Hematopoietic multipotent progenitor cell treated with erythropoietin and hydrocortisone succinate and interleukin-3 and kit ligand, for 17 days (in vitro differentiated cells): ENCODE data around the gene ESPN.

ENCODE experiments used
- DNase-seq: peaks from one replicate; pipeline ENCODE4 v3.0.0-alpha.2; 2015; ENCODE audit warnings: low spot score

ESPN gene

GRCh38 chr1:6409733-6410132, 14.8 kb upstream of the ESPN start:
- DNase-seq = no peak

DNA sequence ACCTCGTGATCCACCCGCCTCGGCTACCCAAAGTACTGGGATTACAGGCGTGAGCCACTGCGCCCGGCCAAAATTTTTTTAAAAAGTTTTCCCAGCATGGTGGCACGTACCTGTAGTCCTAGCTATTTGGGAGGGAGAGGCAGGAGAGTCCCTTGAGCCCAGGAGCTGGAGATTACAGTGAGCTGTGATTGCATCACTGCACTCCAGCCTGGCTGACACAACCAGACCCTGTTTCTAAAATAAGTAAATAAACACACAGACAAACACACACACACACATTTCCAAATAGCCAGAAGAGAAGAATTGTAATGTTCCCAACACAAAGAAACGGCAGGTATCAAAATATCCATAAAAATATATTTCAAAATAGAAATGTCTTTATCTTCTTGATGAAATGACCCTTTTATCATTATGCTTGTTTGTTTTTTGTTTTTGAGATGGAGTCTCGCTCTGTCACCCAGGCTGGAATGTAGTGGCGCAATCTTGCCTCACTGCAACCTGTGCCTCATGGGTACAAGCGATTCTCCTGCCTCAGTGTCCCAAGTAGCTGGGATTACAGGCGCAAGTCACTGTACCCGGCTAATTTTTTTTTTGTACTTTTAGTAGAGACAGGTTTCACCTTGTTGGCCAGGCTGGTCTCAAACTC, 14.2 kb upstream of the ESPN start:
- DNase-seq = no peak

GRCh38 chr1:6412896-6413295, 11.7 kb upstream of the ESPN start:
- no peak for DNase-seq

GRCh38 chr1:6414443-6414844, 10.1 kb upstream of the ESPN start:
- DNase-seq = no peak

DNA sequence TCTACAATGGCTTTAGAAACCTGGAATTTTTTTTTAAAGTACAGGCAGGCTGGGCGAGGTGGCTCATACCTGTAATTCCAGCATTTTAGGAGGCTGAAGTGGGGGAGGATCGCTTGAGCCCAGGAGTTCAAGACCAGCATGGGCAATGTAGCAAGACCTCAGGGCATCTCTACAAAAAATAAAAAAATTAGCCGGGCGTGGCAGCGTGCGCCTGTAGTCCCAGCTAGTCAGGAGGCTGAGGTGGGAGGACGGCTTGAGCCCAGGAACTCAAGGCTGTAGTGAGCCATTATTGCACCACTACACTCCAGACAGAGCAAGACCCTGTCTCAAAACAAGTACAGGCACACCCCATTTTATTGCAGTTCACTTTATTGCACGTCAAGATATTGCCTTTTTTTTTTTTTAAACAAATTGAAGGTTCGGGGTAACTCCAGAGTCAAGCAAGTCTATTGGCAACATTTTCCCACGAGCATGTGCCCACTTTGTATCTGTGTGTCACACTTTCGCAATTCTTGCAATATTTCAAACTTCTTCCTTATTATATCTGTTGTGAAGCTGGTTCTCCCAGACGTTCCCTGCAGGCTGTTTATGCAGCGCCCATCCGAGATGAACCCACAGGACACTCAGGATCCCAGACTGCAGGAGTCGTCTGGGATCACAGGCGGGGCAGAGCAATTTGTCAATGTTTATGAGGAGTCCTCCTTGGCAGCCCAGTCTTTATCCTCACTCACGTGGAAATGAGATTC, 9.5 kb upstream of the ESPN start:
- no peak for DNase-seq

GRCh38 chr1:6416295-6416656, 8.3 kb upstream of the ESPN start:
- no peak for DNase-seq

DNA sequence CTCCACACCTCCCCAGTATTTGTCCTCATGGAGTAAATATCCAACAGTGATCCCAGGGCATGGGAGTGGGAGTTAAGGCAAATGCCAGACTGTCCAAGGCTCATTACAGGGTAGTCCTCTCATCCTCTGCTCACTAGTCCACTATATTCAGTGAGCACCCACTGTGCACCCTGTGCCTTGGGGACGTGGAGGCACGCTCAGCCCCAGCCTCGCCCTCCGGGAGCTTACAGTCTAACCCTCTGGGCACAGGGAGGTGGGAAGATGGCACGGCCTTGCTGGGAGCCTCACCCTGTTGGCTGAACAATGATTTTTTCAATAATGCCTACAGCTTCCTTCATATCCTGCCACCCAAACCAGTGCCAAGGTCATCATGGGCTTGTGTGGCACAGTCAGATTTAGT, 7.7 kb upstream of the ESPN start:
- DNase-seq = no peak

- no peak for DNase-seq
These were observed 6.5 kb upstream of the ESPN start for GRCh38 chr1:6417961-6418667.

DNA sequence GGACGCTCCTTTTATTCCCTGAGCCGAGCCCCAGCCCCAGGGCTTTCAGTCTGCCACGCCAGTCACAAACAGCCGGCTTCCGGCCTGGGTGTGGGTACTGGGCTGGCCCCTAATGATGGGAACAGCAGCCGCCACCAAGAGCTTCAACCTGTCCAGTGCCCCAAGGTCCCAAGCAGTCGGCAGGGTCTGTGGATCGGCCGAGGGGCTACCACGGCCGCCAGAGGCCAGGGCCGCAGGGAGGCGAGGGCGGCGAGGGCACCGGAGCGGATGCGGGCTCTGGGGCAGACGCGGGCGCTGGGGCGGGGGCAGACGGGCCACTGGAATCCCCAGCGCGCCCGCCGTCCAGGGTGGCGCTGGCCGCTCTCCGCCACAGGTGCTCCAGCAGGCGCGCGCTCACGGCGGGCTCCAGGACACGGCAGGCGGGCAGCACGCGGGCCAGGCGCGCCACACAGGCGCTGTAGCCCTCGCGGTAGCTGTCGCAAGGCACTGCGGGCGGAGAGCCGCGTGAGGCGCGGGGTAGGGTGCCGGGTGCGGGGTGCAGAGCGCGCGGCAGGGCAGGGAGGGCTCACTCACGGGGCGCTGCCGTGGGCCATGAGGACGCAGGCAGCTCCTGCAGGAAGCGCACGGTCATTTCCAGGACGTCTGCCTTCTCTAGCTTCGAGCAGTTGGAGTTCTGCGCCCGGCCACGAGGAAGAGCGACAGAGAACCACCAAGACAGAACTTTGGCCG, 5.7 kb upstream of the ESPN start:
- no peak for DNase-seq

GRCh38 chr1:6419397-6419803, 5.2 kb upstream of the ESPN start:
- no peak for DNase-seq

DNA sequence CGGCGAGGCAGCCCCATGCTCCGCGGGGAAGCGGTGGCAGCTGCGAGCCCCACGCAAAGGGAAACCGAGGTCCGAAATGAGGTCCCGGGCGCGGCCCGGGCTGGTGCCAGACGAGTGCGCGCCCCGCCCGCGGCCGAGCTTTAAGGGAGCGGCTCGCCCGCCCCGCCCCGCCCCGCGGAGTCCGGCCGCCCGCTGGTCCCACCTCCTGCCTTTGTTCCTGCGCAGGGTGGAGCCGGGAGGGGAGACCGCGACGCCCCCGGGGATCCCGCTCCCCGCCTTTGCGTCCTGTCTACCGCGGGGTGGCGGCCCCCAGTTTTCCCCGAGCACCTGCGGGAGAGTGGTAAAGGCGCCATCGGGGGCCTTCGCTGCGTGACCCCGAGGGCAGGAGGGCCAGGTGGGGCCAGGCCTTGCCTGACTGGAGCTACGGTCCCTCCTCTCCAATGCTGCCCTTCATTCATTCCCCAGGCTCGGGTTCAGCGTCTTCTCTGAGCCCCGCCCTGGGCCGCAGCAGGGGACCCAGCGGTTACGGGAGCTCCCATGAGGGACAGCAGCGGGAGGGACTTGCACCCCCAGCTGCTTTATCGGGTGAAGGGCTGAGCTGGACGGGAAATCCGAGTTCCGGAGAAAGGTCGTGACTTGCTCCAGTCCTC, 4.6 kb upstream of the ESPN start, which contains the start of gene HES2:
HES2 (minus strand) TSS at position 116 of the 650 bp plus-strand sequence; CDS start at position 17, 99 bp downstream.
- DNase-seq = no peak

DNA sequence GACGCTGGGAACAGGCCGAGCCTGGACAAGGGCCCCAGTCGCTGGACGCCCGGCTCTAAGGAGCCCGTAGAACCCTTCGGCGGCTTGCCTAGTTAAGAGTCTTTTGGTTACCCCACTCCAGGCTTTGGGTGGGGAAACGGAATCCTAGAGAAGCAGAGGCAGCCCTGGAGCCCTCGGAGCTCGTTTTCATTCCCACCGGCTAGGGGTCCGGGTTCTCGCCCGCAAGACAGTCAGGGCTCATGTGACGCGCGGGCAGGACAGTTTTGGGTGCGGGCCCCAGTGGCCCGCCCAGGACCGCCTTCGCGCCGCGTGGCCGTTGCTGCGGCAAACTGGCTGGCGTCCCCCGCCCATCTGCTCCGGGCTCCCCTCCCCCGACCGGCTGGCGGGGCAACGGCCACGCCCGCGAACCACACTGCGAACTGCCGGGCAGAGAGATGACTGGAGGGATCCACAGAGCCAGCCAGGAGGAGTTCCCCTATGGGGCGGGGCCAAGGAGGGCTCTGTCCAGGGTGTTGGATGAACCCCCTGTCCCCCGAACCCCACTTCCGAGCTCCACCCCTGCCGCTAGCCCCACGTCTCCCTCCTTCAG, 4.0 kb upstream of the ESPN start:
- no peak for DNase-seq

- no peak for DNase-seq
These were observed 3.3 kb upstream of the ESPN start for GRCh38 chr1:6421266-6421665.

GRCh38 chr1:6423321-6423999, 1.1 kb upstream of the ESPN start:
- peak; percentile 55 for DNase-seq

DNA sequence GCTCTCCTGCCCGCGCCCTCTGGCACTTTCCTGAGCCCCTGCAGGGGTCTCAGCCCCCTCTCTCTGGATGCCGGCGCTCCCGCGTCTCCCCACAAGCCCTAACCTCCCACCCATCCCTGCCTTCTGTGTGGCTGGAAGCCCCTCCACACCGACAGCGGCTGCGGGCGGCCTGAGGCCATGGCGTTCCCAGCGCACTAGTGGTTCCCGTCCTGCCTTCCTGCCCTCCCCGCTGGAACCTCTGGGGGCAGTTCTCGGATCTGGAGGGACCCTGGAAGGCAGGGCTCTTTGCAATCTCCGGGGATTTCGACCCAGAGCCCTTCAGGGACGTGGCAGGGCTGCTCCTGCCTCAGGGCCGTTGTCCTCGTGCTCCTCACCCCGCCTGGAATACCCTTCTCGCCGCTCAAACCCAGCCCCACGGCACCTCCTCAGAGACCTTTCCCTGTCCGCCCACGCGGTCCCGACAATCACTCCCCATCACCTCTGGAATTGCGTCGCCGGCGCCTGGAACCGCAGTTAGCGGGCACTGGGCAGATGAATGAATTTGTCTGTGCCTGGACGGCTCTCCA, 493 bp upstream of the ESPN start:
- no peak for DNase-seq

DNA sequence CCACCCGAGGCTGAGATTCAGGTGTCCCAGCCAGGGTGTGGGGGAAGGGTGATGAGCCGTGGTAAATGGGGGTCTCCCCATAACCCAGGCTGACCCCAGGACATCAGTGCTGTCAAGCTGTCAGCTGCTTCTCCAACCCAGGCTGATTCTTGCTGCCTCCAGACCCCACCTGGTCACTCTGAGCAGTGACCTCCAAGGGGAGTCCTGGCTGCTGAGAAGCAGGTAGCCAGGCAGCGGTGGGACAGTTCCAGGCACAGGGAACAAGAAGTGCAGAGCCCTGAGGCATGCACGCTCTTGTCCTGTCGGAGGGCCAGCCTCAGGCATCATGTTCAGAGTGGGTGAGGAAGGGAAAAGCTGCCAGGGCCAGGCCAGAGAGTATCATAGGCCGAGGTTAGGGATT, 1.1 kb downstream of the ESPN start:
- DNase-seq = no peak

- DNase-seq = peak; percentile 59
These were observed 1.8 kb downstream of the ESPN start for GRCh38 chr1:6426277-6426971.

DNA sequence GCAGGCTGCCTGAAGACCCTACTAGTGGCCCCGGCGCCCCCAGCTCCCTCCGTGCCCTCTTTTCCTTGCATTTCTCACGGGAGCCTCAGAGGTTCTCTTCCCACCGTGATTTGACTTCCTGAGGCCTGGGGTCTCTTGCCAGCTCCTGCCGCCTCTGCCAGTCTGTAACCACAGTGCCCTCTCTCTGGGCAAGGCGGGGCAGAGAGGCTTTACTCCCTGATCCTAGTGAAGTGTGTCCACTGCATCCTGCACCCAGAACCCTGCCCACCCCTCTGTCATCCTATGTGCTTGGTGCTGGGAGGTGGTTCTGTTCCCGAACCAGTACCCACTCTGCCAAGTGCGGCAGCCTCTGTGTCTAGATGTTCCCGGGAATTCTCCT, 2.4 kb downstream of the ESPN start:
- no peak for DNase-seq

DNA sequence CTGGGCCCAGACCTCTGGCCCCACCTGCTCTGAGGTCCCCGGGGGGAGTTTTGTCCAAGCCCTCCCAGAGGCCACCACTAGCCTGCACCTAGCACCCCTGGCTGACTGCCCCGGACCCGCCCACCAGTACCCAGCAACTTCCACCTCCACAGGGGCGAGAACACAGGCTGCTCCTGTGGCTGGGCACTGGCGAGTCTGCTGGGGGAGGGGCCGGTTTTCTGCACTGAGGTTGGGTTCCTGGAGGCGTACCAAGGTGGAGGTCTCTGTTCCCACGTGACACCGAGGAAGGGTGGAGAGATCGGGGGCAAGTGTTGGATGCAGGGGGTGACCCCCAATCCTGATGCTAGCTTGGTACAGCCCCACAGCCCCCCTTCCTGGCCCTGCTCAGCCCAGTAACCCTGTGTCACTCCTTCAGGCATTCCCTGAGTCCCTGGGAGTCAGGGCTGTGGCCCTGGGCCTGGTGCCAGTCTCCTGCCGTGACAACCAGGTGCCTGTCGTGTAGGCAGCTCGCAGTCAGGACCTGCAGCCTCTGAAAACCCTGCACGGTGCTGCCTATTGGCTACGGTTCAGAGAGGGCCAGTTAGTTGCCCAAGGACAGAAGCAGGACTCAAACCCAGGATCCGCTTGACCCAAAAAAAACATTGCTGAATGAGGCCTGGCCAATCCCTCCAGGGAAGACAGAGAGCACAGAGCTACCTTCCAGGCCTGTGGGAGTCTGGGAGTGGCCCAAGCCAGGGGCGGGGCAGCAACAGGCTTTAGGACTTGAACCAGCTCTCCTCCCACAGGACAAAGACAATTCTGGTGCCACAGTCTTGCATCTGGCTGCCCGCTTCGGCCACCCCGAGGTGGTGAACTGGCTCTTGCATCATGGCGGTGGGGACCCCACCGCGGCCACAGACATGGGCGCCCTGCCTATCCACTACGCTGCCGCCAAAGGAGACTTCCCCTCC, 3.1 kb downstream of the ESPN start:
- peak; percentile 37 for DNase-seq
